GM12875 (cell line): ENCODE results near the gene RBMXL3.
"Not testable (repeated sequence)": the region's sequence is repeated elsewhere in the genome, so short reads cannot be mapped to it uniquely, and the experiment has no call there.

ENCODE experiments used
- H3K4me3 ChIP-seq: one replicate; pipeline ENCODE4 v1.5.1; 2011; ENCODE audit warnings: low read depth, low read length, control low read depth
- TF ChIP-seq, protein P1 (sequence below): IDR thresholded peaks from 2 replicates; pipeline ENCODE4 v1.5.1; 2011; ENCODE audit warnings: low read depth, mild to moderate bottlenecking, control low read depth, inconsistent platforms, low read length, moderate library complexity, borderline replicate concordance; ENCODE audit not compliant: insufficient read depth

The RBMXL3 gene

DNA sequence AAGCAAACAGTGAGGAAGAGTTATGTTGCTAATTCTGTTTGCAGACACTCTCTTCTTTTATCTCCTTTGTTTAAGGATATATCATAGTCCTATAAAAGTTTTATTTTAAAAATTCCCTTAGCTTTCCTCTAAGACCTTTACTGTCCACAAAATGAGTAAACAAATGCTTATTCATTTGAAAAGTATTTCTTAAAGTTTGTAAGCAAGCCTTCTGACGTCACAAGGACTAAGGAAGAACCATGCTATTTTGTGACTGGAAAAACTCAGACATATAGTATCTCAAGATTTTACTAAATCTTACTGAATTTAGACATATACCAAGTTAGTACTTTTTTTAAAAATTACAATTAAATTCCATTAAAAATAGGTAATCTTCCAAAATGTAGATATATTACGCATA is 5.2 kb upstream of the RBMXL3 start:
- TF ChIP-seq, protein P1, sequence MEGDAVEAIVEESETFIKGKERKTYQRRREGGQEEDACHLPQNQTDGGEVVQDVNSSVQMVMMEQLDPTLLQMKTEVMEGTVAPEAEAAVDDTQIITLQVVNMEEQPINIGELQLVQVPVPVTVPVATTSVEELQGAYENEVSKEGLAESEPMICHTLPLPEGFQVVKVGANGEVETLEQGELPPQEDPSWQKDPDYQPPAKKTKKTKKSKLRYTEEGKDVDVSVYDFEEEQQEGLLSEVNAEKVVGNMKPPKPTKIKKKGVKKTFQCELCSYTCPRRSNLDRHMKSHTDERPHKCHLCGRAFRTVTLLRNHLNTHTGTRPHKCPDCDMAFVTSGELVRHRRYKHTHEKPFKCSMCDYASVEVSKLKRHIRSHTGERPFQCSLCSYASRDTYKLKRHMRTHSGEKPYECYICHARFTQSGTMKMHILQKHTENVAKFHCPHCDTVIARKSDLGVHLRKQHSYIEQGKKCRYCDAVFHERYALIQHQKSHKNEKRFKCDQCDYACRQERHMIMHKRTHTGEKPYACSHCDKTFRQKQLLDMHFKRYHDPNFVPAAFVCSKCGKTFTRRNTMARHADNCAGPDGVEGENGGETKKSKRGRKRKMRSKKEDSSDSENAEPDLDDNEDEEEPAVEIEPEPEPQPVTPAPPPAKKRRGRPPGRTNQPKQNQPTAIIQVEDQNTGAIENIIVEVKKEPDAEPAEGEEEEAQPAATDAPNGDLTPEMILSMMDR = no peak
- H3K4me3 ChIP-seq = no peak overlapping the region

DNA sequence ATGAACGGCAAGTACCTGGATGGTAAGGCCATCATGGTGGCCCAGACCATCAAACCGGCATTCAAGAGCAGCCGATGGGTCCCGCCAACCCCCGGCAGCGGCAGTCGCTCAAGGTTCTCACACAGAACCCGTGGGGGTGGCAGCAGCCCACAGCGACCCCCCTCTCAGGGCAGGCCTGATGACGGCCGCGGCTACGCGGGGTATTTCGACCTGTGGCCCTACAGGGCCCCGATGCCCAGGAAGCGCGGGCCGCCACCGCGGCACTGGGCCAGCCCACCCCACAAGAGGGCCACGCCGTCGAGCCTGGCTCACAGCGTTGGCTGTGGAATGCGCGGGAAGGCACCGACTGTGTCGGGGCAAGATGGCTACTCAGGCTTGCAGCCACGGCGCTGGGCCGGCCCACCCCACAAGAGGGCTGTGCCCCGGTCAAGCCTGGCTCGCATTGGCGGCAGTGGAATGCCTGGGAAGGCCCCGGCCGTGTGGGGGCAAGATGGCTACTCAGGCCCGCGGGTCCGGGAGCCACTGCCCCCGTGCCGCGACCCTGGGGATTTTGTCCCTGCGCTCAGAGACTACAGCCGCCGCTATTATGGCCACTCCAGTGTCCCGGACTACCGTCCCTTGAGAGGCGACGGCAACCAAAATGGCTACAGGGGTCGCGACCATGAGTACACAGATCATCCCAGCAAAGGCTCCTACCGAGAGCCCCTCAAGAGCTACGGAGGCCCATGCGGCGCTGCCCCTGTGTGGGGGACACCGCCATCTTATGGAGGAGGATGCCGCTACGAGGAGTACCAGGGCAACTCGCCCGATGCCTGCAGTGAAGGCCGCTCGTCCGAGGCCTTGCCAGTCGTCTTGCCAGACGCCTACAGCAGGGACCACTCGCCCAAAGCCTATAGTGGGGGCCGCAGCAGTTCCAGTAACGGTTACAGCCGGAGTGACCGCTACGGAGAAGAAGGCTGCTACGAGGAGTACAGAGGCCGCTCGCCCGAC is 731 bp downstream of the RBMXL3 start:
- TF ChIP-seq, protein P1 = no peak
- H3K4me3 ChIP-seq = no peak overlapping the region

DNA sequence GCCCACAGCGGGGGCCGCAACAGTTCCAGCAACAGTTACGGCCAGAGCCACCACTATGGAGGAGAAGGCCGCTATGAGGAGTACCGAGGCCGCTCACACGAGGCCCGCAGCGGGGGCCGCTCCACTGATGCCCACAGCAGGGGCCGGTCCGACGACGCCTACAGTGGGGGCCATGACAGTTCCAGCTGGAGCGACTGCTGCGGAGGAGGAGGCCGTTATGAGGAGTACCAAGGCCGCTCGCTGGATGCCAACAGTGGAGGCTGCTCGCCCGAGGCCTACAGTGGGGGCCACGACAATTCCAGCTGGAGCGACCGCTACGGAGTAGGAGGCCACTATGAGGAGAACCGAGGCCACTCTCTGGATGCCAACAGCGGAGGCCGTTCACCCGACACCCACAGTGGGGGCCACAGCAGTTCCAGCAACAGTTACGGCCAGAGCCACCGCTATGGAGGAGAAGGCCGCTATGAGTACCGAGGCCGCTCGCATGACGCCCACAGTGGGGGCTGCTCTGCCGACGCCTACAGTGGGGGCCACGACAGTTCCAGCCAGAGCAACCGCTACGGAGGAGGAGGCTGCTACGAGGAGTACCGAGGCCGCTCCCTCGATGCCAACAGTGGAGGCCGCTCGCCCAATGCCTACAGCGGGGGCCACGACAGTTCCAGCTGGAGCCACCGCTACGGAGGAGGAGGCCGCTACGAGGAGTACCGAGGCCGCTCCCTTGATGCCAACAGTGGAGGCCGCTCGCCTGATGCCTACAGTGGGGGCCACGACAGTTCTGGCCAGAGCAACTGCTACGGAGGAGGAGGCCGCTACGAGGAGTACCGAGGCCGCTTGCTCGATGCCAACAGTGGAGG is 1.7 kb downstream of the RBMXL3 start:
- TF ChIP-seq, protein P1 = no peak
- no peak overlapping the region for H3K4me3 ChIP-seq

DNA sequence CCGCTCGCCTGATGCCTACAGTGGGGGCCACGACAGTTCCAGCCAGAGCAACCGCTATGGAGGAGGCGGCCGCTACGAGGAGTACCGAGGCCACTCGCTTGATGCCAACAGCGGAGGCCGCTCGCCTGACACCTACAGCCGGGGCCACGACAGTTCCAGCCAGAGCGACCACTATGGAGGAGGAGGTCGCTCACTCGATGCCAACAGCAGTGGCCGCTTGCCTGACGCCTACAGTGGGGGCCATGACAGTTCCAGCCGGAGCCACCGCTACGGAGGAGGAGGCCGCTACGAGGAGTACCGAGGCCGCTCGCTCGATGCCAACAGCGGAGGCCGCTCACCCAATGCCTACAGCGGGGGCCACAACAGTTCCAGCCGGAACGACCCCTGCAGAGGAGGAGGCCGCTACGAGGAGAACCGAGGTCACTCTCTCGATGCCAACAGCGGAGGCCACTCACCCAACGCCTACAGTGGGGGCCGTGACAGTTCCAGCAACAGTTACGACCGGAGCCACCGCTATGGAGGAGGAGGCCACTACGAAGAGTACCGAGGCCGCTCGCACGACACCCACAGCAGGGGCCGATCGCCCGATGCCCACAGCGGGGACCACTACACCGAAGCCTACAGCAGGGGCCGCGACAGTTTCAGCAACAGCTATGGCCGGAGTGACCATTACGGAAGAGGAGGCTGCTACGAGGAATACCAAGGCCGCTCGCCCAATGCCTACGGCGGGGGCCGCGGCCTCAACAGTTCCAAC is 2.5 kb downstream of the RBMXL3 start:
- TF ChIP-seq, protein P1 = no peak
- H3K4me3 ChIP-seq = no peak overlapping the region

DNA sequence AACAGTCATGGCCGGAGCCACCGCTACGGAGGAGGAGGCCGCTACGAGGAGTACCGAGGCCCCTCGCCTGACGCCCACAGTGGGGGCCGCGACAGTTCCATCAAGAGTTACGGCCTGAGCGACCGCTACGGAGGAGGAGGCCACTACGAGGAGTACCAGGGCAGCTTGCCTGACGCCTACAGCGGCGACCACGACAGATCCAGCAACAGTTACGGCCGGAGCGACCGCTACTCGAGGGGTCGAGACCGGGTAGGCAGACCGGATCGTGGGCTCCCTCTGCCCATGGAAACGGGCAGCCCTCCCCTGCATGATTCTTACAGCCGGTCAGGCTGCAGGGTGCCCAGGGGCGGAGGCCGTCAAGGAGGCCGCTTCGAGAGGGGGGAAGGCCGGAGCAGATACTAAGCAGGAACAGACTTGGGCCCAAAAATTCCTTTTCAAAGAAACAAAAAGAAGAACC is 3.1 kb downstream of the RBMXL3 start:
- H3K4me3 ChIP-seq = no peak overlapping the region
- TF ChIP-seq, protein P1 = no peak

DNA sequence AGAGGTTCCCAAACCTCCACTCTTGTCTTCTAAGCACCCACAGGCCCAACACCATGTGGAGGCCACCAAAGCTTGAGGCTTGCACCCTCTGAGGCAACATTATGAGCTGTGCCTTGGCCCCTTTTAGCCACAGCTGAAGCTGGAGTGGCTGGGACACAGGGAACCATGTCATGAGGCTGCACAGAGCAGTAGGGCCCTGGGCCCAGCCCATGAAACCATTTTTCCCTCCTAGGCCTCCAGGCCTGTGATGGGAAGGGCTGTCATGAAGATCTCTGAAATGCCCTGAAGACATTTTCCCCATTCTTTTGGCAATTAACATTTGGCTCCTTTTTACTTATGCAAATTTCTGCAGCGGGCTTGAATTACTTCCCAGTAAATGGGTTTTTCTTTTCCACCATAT is 14.8 kb downstream of the RBMXL3 start:
- no peak overlapping the region for H3K4me3 ChIP-seq
- TF ChIP-seq, protein P1 = no peak

DNA sequence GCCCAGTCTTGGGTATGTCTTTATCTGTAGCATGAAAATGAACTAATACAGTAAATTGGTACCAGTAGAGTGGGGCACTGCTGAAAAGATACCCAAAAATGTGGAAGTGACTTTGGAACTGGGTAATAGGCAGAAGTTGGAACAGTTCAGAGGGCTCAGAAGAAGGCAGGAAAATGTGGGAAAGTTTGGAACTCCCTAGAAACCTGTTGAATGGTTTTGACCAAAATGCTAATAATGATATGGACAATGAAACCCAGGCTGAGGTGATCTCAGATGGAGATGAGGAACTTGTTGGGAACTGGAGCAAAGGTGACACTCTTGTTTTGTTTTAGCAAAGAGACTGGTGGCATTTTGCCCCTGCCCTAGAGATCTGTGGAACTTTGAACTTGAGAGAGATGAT is 20.3 kb downstream of the RBMXL3 start:
- not testable (repeated sequence) for H3K4me3 ChIP-seq
